Activated CD4-positive, alpha-beta T cell treated with anti-CD3 and anti-CD28 coated beads for 1 hour (primary cell): ENCODE data around the gene PDE4B.
A peak's percentile ranks its signal among the peaks of the same experiment; 100 is the strongest.

Experiments
- DNase-seq: peaks from one replicate; pipeline ENCODE4 v3.0.0-alpha.2; 2020

PDE4B gene

DNA sequence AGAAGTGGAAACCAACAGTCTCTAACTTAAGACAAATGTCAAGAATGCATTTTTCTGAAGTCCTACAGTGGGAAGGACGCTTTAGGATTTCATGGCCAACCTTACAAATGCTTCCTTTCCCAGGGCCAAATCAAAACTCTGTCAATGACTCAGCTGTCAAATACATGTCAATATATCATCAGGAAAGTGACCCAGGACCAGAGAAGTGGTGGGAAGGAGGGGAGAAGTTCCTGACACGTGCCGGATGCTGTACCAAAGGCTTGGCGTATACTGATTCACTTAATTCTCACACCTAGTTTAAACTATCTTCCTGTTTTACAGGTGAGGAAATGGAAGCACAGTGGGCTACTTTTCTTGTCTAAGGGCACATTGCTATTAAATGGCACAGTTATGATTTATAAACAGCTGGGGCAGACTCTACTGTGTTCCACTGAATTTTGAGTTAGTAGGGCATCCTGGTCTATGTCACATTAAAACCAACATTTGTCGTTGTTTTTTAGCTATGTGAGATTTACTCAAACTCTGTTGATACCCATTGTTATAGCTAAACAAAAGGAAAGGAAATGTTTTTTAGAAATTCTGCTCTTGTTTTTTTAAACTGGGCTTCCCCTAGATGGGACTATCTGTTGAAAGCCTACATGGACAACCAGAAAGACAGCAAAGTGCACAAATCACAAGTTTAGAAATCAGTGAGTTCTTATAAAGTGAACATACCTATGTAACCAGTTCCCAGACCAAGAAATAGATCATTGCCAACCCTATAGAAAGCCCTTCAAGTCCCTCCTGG lies 533.1 kb downstream of the PDE4B start:
- no peak for DNase-seq

DNA sequence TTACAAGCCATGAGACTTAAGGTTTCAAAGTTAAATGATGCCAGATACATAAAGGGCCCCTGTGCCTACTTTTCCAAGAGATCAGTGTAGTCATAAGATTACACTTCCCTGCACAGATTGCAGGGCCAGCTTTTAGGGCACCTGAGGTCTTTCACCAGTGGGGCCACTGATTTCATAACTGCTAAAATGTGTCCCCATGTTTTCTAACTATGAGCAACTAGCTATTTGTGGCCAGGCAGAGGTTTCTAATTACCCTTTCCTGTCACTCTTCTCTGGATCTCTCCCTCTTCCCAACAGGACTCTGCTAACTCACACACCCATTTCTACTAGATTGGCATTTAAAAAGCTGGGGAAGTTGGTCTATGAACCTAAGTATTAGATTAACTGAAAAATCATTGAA lies 534.2 kb downstream of the PDE4B start:
- DNase-seq, result no peak

DNA sequence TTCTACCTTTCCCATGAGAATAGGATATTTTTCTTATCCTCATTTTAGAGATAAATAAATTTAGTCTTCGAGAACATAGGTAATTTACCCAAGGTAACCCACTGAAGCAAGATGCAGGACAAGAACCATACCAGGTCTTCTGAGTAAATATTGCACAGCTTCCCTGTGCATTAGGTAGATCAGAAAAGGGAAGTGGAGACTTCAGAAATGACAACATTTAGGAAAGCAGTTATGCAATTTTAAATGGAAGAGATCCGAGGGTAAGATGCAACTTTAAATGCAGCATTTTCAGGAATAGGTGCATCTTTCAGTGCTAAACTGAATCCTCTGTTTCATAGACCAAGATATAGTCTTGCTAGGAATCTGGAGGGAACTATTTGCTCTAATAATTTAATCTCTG lies 534.9 kb downstream of the PDE4B start:
- DNase-seq, result no peak

DNA sequence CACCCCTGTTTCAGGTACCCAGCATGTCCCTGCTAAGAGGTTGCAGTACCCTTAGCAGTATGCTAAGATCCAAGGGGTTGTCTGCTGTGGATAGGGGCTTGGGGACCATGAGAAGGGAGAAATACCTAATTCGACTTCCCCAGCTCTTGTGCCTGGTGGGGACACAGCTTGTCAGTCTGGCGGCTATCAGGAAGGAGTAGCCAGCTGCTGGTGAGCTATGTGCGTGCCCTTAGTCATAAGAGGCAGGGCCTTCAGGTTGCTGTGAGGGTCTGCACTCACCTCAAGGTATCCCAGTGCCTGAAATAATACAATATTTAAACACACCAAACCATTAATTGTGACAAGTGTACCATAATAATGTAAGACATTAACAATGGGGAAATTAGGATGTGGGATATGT lies 536.2 kb downstream of the PDE4B start:
- no peak for DNase-seq

DNA sequence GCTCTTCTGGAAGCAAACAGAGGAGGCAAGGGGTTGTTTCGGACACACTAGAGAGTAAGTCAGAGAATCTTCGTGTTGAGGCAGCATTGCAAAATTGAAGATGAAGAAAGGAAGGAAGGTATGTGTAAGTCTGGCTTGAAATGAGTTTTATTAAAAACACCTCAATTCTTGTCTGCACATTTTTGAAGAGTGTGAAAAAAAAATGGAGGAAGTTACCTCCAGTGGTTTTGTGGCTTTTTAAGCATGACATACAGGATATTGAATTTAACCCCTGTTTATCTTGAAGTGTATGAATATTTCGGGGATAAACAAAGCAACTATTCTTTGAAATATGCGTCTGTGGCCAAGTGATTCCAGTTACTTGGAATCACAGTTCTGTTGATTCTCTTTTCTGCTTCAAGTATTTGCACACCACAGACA lies 538.0 kb downstream of the PDE4B start:
- DNase-seq, result no peak

DNA sequence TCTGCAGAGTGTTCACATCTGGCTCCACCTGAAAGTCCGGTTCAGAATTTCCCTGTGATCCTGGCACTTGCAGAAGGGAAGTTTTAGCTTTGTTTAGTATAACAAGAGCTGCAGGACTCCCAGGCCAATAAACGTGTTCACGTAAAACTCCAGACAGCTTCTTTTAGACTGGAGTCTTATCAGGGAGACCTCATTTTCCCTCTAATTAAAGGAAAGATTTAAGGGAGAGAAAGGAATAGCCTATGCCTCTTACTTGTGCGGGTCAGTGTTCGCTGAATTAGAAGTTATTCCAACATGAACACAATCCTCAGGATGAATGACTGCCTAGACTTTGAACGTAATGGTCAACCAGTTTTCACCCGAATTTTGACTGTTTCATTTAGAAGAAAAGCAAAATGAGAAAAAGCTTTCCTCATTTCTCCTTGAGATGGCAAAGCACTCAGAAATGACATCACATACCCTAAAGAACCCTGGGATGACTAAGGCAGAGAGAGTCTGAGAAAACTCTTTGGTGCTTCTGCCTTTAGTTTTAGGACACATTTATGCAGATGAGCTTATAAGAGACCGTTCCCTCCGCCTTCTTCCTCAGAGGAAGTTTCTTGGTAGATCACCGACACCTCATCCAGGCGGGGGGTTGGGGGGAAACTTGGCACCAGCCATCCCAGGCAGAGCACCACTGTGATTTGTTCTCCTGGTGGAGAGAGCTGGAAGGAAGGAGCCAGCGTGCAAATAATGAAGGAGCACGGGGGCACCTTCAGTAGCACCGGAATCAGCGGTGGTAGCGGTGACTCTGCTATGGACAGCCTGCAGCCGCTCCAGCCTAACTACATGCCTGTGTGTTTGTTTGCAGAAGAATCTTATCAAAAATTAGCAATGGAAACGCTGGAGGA lies 539.2 kb downstream of the PDE4B start:
- DNase-seq, result no peak

DNA sequence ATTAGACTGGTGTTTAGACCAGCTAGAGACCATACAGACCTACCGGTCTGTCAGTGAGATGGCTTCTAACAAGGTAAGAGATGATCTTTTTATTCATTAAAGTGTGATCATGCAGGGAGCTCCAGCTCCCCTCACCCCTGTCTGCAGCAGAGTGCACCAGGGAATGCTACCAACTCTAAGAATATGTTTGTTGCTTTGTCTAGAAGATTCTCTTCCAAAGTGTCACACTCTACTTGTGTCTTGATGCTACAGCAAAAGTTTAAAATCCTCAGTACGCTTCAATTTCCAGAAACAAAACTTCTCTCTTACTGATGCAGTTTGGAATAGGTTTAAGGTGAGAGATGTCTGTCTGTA lies 539.8 kb downstream of the PDE4B start:
- no peak for DNase-seq

DNA sequence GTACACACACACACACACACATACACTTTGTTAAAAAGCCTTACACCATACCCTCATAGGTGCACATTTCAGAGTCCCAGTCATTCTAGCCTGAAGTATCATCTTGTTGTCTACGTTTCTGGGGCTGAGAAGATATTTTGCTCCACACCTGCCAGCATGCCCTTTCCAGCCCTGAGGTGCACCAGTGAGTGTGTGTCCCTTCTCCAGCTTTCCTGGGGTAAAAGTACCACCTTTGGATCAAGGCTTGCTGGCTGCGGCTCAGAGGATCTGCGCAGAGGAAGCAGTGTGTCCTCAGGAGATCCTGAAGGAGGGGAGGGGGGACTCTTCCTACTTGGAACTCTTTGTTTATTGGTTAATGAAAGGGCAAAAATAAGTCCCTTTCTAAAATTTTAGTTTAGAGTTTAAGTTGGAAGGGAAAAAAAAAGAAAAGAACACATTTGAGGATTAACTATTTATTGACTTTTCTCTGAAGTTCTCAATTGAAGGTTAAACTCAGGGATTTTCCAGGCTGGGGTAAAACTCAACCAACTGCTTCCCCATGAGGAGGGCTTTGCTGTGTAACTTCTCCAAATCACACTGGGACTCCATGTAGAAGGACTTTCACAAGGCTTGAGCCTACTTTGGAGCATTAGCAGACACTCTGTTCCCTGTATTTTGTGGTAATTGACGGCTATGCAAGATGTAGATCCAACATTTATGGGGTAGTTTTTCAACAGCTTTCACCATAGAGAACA lies 540.9 kb downstream of the PDE4B start:
- DNase-seq, result no peak

DNA sequence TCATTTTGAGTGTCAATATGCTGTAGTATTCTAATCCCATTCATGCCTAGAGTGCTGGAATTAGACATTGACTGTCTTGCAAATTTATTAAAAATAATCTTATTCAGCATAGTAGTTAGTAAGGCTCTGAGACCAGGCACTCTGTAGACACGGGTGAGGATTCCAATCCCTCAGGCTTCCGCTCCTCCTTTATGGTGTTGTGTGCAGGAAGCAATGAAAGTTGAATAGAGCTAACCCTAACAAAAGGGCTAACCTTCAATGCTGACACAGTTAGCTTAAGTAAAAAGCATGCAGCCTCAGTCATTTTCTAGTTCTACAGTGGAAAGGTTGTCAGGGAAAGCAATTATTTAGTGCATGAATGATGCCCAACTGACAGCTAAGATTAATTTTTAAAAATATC lies 541.6 kb downstream of the PDE4B start:
- DNase-seq, result no peak

DNA sequence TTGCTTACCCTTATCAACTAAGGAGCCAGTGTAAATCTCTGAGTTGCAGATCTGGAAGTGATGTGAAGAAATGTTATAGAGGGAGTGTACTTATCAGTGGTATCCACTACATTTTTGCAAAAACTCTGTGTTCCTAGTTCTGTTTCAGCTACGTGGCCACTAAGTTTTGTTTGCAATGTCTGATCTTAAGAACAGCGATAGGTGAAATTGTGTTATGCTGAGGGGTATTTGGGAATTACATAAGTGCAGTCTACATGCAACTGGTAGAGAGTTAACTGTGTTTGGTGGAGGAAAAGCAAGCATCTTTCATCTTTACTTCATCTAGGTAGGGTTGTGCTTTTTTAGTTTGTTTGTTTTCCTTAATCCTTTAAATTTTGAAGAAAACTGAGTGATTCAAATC lies 542.4 kb downstream of the PDE4B start:
- no peak for DNase-seq

DNA sequence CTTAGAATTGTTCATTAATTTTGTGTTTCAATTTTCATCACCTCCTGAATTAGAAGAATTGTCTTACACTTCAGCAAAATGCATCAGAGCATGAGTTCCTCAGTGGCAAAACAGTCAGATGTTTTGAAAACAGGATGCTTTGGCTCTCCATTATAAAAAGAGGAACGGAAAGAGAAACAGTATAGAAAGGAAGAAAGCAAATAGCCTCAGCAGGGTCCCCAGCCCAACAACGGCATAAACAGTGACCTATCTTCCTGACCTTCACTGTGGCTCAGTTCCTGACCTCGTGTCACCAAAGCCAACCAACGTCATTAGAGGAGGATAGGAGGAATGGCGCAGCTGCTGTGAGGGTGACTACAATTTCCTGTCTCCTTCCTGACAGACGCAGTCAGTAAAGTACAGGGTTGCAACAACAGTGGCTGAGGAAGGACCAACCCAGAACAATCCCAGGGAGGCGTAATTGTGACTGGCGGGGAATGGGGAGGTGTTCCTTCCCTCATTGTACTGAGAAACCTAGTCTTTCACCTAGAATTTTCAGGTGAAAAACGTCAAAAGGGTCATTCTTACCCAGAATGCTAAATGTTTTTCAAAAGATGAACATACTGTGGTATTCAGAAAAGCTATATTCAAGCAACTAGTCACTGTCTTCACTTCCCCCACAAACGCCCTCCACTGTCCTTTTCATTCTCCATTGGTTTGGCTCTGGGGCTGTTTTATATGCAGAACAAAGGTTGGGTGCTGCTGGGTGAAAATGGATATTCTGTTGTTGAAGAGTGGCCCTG lies 543.4 kb downstream of the PDE4B start:
- DNase-seq, result peak; percentile 40

DNA sequence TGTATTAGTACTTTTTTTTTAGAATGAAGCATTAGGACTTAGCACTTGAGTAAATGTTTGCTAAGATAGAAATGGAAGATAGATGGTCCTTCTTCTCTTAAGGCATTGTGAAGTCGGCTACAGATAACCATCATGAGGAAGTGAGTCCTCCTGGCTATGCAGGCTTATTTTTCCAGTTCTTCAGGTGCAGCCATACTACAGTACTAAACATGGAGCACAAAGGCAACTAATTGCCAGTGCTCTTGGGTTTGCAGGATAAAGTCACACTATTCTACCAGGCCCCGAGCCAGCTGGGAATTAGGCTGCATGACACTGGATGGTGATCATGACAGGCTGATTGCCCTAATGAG lies 543.9 kb downstream of the PDE4B start:
- DNase-seq, result no peak

DNA sequence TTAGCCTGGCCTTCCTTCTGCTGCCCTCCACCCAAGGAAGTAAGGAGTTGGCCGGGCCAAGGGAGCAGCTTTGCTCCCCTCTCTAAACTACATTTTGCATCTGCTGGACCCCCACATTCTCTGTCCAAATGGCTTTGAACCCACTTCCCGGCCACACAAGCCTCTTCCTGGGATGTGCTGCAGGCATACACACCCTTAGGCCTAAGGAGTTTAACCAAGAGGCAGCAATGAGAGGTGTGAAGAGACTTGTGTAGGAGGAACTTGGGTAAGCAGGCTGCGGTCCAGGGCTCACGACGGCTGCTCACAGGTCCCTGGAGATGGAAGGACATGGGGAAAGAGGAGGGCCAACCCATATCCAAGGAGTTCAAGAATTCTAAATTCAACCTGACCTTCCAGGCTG lies 544.6 kb downstream of the PDE4B start:
- no peak for DNase-seq

DNA sequence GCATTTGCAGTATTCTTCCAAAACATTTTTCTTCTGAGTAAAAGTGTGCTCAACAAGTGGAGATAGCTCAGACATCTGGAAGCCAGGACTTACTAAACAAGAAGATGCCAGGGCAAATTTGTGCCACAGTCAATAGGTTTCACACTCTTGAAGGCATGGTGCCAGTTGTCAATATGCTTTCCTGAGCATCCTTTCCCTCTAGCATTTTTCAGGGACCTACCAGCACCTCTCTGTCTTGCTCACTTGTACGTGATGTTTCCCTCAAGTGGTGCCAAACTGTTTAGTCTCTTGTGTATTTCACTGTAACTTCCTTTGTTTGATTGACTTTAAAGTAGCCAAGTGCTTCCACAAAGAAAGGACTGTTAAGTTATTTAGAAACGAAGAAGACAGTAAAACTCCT lies 547.2 kb downstream of the PDE4B start:
- DNase-seq, result no peak

DNA sequence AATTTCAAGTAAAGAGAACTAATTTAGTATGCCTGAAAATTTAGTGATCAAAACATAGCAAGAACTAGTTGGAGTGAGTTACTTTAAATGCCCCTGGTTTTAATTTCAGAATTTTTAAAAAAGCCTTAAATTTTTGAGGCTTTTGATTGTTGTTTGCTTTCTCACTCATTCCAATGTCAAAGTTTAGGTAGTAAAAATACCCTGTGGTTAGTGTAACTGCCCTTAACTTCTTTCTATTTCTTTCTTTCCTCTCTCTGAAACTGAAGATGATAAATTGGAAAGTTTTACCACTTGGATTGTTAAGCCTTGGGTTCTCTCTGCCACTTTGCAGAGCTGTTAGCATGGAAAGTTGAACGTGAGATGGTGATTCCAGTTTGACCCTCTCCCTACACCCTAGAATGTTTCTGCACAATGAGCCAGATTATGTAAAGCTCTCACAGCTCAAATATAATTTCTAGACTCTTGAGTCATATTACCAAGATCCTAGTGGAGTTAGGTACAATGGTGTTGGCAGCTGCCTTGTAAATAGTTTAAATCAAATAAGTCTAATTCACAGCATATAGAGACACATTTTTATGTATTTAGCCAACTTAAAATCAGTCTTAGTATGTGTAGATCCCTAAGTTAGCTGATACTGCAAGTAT lies 548.9 kb downstream of the PDE4B start:
- DNase-seq, result no peak

DNA sequence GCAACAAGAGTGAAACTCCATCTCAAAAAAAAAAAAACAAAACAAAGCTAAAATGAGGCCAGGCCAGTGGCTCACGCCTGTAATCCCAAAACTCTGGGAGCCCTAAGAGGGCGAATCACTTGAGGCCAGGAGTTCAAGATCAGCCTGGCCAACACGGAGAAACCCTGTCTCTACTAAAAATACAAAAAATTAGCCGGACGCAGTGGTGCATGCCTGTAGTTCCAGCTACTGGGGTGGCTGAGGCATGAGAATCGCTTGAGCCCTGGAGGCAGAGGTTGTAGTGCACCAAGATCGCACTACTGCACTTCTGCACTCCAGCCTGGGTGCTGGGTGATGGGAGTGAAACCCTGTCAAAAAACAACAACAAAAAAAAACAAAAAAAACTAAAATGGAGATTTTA lies 550.0 kb downstream of the PDE4B start:
- DNase-seq, result no peak

DNA sequence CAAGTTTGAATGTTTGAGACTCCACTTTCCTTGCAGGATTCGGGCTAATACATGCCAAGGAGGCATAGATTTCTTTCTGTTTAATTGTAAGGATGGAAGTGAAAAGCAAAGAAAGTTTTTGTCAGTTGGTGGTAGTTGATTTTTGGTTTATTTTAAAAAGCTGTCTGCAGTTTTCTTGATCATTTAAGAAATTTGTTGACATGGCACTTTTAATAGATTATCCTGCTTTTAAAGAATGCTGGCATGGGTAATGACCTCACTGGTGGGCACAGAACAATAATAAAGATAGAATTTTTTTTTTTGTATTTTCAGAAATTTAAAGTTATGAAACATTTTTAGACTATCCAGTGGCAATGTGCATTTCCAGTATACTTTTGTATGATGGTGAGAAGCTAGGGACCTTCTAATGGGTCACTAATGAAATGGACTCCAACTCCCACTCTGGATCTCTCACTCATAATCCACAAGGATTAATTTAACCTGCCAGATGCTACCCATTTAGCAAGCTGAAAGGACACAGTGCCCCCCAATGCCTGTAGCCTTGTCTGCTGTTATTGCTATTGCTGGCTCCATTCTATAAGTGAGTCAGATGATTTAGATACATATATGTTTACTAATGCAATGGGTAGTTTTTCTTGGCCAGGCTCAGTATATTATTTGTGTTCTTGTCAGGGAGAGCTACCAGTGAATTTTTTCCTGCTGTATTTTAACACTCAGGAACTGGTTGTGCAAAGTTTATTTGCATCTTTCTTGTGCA lies 551.1 kb downstream of the PDE4B start:
- no peak for DNase-seq

DNA sequence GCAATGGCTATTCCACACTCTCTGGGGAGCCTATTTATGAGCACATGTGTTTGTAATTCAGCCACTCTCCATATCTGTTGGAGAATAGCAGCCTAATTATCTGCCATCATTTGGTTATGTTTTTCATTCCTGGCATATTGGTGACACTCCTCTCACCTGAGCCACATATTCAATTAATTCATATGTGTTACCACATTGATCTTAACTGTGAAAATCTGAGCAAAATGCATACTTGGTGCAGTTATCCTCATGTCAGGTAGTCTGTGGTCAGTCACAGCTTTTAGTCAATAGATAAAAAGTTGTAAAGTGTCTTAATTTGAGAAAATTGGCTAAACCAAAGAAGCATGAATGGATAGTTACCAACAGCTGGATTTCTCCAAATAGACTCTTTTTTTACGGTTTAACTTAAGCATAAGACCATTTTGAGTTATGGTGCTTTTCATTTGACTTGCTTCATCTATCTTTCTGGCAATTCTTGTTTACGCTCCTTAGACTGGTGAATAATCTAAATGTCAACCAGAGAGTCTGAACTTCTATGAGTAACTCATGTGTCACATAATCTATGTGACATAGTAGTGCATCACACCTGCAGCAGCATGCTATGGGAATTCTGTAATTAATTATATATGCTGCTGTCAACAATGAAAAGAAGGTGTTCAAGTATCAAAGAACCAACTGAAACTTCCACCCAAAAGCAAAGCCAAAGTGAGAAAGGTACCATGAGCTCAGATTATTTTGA lies 553.5 kb downstream of the PDE4B start:
- no peak for DNase-seq

DNA sequence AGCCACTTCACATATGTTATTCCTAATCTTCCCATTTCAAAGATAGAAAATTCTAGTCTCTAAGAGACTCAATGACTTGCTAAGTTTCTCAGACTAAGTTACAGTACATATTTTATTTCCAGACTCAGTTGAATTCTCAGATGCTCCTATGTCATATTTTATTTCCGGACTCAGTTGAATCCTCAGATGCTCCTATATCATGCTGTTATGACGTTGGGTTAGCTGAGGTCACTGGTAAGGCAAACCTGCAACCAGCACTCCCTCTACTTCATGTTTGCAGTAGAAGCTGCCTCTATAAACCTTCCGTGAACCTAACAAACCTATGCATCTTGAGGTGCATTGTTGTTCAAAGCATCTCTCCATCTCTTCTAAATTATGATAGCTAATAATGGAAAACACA lies 554.2 kb downstream of the PDE4B start:
- DNase-seq, result no peak

DNA sequence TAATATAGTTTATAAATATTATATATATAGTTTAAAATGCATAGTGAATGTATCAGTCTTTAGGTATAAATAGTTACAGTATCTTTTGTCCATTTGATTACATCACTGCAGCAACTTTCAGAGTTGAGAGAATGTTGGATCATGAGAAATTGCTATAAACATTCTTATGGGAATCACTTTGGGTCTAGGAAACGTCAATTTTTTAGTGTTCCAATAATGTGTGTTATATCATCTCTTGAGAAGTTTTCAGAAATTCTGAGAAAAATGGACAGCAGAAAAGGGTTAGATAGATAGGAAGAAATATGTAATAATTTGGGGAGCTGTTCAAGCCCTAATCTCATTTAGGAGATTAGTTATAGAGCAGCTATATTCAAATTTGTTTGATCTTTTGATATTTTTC lies 556.1 kb downstream of the PDE4B start:
- DNase-seq, result no peak

DNA sequence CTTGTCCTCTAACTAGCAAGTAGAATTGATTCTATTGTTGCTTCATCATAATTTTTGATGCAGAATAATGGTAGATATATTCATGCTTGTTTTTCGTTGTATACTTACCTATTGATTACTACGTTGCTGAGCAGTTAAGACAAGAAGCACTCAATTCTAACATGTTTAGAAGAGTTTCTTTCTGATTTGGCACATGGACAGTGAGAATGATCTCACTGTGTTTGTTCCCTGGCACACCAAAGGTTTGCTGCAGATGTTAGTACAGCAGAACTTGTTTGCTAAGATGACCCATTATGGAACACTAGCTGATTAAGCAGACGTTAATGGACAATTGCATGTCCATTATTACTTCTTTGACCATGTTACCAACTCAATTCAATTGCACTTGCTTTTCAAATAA lies 556.5 kb downstream of the PDE4B start:
- no peak for DNase-seq
